ENCODE data around the gene BSG. TPM values are rescaled to one million over a fixed set of nuclear protein-coding genes. Genes with fewer than 3 reads are reported as not detected.

The BSG gene
- total RNA-seq, 1 experiment from 2014 or later = 653 TPM

Other genes starting within 250 kb of the BSG start
- gene MIER2, start 227.8 kb upstream of the BSG start, total RNA-seq (2021; ENCODE audit: unreplicated experiment) = 32.1 TPM
- gene C2CD4C, start 163.4 kb upstream of the BSG start, total RNA-seq (2021; ENCODE audit: unreplicated experiment) = 13.6 TPM
- gene SHC2, start 111.6 kb upstream of the BSG start, total RNA-seq (2021; ENCODE audit: unreplicated experiment) = 6.7 TPM
- gene MADCAM1, start 76.1 kb upstream of the BSG start, total RNA-seq (2021; ENCODE audit: unreplicated experiment) = 0.54 TPM
- 17.6 TPM for gene TPGS1, start 65.1 kb upstream of the BSG start, total RNA-seq (2021; ENCODE audit: unreplicated experiment)
- gene CDC34, start 40.8 kb upstream of the BSG start, total RNA-seq (2021; ENCODE audit: unreplicated experiment) = 80.5 TPM
- 0.69 TPM for gene GZMM, start 28.5 kb upstream of the BSG start, total RNA-seq (2021; ENCODE audit: unreplicated experiment)
- gene HCN2, start 17.3 kb downstream of the BSG start, total RNA-seq (2021; ENCODE audit: unreplicated experiment) = 15.1 TPM
- 56.0 TPM for gene POLRMT, start 60.9 kb downstream of the BSG start, total RNA-seq (2021; ENCODE audit: unreplicated experiment)
- 0.72 TPM for gene FGF22, start 67.3 kb downstream of the BSG start, total RNA-seq (2021; ENCODE audit: unreplicated experiment)
- 61.2 TPM for gene RNF126, start 90.6 kb downstream of the BSG start, total RNA-seq (2021; ENCODE audit: unreplicated experiment)
- gene FSTL3, start 103.8 kb downstream of the BSG start, total RNA-seq (2021; ENCODE audit: unreplicated experiment) = 32.5 TPM
- gene PRSS57, start 122.9 kb downstream of the BSG start, total RNA-seq (2021; ENCODE audit: unreplicated experiment) = not detected
- gene PALM, start 136.3 kb downstream of the BSG start, total RNA-seq (2021; ENCODE audit: unreplicated experiment) = 14.4 TPM
- 5.8 TPM for gene MISP, start 178.5 kb downstream of the BSG start, total RNA-seq (2021; ENCODE audit: unreplicated experiment)
- 515 TPM for gene PTBP1, start 224.9 kb downstream of the BSG start, total RNA-seq (2021; ENCODE audit: unreplicated experiment)
- 63.7 TPM for gene PLPPR3, start 249.4 kb downstream of the BSG start, total RNA-seq (2021; ENCODE audit: unreplicated experiment)